Gastrocnemius medialis (tissue), 4 donors: ENCODE measurements around the gene CMKLR1.

Experiments used
- CTCF ChIP-seq, 5 experiments: fragments of 450-650 bp in 3 of 5; fragments of 200-600 bp in 2 of 5; sonication (generic) in 2 of 5; IDR thresholded peaks in 4 of 5; conservative IDR thresholded peaks in 1 of 5; 1 replicate in 4 of 5; 2 replicates in 1 of 5; pipeline ENCODE4 v1.5.1; 2016 to 2019; ENCODE audit warnings: antibody characterized with exemption in 5 of 5, mild to moderate bottlenecking in 3 of 5, moderate library complexity in 3 of 5
- POLR2A ChIP-seq, 2 donors: fragments of 450-650 bp; IDR thresholded peaks; one replicate each; pipeline ENCODE4 v1.6.1; 2017; ENCODE audit warnings: antibody characterized with exemption in 2 of 2, mild to moderate bottlenecking in 2 of 2, moderate library complexity in 2 of 2

DNA sequence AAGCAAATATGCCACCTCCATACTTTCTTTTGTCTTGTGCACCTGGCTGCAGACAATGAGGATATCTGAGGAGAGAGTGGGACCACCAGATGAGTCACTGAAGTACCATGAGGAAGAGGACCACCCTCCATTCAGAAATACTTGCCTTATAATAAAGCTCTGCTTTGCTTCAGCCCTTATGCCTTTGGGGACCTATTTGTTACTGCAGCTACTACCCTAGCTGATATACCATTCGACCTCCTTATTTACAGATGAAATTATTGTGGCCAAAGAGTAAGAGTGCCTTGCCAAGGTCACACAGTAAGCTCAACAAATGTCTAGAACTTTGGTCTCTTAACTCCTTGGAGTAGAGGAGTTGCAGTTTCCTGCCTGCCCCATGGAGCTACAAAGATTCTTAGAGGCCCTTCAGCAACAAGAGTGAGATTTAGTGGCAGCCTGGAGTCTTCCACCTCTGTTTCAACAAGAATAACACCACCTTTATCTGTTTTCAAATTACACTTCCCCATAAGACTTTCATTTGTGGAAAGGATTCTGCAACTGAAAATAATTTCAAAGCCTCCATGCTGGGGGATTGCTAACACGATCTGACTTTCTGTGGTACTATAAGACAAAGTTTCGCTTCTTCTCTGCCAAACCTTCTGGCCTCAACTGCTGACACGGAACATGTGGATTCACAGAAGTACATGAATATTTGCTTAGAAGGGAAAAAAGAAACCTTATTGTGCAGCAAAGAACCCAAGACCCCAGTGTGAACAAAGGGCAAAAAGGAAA lies 3.6 kb downstream of the CMKLR1 start:
- TF ChIP-seq CTCF (IDR thresholded peaks at IDR 0.05 in 4 of 5, conservative IDR thresholded peaks at IDR 0.05 in 1 of 5) (no peak), POLR2A (IDR thresholded peaks at IDR 0.05) (no peak)
